Stimulated activated CD8-positive, alpha-beta memory T cell treated with anti-CD3 and anti-CD28 coated beads, Interleukin-7, amount 100 ng/mL, for 4 hours (primary cell): Measurements from ENCODE around the gene RGS10.

Experiments used
- DNase-seq, 2 donors: peaks; one replicate each; pipeline ENCODE4 v3.0.0-alpha.2; 2020; ENCODE audit warnings: low read depth in 2 of 2

The RGS10 gene

DNA sequence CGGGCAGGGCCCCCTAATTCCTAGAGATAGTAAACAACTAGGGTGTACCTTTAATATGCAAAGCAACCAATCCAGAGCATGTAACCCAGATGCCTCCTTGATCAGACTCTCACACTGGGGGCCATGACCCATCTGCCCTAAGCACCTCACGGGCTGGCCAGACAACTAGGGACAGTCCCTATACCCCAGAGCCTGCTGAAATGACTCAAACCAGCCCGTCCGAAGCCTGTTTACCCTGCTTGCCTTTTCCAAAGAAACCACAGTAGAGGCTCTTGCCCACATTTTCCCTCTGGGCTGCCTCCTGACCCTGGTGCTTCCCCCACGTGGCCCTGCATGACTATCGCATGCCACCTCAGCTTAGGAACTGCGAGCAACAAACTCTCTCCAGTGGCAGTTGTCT lies 46.2 kb downstream of the RGS10 start:
- DNase-seq, result no peak

DNA sequence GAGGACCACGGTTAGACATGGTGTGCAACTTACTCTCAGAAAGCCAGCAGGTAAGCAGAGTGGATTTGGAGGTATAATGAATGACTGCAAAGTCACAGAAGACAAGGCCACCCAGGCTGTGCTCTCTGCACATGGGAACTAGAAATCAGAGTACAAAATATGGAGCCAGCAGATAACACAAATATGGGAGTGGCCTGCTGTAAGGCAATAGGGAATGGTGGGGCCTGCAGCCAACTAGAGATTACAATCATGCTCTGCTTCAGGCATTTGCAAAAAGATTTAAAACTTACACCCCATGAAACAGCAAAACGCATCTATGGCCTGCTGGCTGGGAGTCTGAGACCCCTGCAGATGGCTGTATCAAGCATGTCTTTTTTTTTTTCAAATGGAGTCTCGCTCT lies 47.0 kb downstream of the RGS10 start:
- DNase-seq, result no peak

DNA sequence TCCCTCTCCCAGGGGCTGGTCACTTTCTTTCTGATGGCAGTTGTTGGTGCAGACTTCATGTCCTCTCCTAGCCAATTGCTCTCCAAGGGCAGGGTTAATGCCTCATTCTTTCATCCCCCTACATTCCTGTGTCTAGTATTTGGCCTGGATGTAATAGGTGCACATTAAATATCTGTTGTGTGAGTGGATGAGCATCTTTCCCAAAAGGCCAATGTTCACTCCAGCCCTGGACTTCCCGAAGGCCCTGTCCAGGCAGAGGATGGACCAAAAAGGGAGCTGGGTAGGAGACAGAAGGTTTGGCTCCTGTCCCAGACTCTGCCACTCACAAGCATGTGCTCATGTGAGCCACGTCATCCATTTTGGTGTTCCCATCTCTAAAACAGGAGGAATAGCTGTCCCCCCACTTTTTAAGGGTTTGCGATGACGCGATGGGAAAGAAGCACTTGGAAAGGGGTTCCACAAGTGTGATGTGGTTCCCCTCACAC lies 47.5 kb downstream of the RGS10 start:
- DNase-seq, result no peak

DNA sequence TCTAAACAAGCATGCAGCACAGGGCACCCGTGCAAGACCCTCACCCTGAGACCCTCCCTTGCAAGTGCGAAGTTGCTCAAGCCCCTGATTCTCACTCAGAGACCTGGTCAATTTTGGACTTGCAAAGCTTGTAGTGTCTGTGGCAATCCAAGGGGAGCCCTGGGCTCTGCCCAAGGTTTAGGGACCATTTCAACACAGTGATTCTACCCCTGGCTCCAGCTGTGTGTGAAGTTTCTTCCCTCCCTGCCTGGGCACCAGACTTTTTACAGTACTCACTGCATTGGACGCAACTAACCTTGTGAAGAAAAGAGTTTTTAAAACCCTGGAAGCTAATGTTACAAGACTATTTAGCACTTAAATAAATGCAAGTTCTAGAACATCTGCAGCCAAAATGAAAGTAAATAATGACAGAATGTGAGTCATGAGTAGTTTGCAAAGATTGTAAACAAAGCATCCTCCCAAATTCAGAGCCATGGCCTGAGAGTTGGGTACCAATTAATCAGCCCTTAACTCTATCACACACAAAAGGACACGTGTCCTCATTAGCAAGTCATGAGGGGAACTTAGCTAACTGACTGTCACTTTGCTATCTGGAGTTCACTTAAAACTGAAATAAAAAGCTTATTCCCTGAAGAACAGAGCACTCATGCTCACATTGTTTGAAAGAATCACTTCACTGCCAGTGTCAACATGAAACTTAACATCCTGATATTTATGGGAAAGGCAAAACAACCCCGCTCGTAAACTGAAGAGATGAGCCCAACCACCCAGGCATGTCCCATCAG lies 48.1 kb downstream of the RGS10 start:
- no peak for DNase-seq

DNA sequence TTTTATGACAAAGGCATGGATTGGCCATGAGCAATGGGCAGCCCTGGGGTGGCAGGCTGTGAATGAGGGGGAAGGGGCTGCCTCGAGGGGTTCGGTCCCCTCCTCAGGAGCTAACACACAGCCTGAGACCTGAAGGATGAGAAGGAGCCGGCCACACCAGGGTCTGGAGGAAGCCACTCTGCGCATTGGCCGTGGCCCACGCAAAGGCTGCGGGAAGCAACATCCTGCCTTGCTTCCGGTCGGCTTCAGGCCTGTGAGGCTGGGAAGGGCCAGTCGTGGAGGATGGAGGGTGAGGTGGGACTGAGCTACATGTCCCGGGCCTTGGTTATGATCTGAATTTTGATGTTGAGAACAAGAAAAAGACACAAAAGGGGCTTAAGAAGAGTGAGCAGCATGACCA lies 49.4 kb downstream of the RGS10 start:
- no peak for DNase-seq

DNA sequence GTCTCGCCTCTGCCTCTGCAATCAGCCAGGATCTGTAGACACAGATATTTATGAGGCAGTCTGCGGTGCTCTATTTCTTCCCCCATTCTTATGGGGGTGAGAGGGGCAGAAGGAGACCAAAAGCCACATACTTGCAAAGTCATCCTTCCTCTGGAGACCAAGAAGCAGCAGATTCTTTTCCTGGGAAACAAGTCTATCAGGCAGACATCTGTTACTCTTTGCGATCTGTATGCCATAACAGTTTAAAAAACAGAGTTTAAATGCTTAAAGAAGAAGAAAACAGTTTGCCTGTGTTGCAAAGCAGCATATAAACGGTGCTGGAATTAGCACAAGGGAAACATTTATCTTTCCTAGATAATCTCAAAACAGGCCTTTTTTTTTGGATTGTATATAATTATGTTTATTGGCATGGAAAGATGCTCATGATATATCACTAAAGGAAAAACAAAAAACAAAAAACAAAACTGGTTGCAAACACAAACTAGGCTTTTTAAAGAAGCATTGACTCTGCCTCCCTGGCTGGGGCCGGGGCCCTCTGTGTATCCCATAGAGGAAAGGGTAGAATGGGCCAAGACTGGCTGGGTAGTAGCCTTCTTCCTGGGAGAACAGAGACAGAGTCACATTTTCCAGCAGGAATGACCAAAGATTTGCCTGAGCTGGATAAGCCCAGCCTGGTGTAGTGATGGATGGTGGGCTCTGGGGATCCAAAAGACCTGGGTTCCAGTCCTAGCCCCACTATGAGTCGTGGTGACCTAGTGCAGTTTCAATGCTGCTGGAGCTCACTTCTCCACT lies 50.4 kb downstream of the RGS10 start:
- DNase-seq, result no peak

DNA sequence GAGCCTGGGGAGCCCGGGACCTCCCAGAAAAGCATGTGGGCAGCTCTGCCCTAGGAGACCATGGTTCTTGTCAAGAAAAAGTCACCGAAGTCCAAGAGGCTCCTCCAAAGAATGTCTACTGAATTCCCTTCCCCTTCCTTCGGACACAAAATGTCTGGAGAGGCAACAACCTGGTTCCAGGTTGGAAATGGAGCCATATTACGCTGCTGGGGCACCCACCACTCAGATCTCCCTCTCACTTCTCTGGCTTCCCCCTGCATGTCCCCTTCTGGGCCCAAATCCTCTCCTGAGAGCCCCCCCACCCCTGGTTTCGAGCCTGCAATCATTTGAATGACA lies 52.6 kb downstream of the RGS10 start:
- DNase-seq, result no peak

DNA sequence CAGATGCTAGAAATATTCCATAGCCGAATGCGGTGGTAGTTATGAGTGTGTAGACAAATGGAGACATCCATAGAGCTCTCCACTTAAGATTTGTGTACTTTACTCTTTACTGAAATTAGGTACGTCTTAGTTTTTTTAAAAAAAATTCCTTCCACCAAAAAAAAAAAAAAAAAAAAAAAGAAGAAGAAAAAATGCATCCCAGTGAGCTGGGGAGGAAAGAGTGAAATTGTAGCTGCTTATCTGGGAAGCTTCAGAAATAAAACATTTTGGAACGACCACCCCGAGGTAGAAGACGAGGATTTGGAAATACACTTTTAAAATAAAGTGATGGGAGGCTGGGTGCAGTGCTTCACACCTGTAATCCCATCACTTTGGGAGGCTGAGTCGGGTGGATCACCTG lies 53.8 kb downstream of the RGS10 start:
- DNase-seq, result no peak

DNA sequence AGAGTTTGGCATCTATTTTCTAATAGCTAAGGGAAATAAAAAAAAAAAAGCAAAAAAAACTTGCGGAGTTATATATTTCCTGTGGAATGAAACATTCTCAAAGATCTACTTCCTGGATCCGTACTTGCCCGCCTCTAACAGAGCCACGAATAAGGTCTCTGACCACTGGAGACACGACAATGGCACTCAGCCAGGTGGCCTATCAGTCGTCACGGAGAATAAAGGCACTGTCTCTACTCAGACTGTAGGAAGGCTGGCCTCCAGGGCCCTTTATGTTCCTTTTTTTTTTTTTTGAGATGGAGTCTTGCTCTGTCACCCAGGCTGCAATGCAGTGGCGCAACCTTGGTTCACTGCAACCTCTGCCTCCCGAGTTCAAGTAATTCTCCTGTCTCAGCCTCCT lies 58.7 kb downstream of the RGS10 start:
- no peak for DNase-seq

DNA sequence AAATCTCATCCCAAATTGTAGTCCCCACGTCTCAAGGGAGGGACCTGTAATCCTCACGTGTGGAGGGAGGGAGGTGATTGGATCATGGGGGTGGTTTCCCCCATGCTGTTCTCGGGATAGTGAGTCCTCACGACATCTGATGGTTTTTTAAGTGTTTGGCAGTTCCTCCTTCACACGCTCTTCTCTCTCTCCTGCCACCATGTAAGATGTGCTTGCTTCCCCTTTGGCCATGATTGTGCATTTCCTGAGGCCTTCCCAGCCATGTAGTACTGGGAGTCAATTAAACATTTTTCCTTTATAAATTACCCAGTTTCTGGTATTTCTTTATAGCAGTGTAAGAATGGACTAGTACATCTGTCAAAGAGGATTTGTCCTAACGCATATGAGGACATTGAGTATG lies 59.5 kb downstream of the RGS10 start:
- DNase-seq, result no peak

DNA sequence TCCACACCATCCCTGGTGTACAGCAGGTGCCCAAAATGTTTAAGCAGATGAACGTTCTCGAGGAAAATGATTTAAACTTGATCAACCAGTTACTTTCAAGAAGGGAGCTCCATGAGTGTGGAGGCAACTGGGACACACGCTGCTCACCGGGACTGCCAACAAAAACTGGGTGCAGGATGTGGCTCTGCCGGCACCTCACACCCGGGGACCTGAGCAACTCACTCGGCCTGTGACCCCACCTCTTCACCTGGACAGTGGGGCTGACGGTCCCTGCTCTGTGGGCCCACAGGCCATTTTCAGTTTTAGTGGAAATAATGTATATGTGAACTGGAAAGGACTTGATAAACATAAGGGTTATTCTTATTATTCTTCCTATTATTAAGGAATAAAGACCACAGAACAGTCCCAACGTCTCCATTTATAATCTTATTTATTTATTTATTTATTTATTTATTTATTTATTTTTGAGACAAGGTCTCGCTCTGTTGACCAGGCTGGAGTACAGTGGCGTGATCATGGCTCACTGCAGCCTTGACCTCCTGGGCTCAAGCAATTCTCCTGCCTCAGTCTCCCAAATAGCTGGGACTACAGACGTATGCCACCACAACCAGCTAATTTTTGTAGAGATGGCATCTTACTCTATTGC lies 60.6 kb downstream of the RGS10 start:
- DNase-seq, result no peak

DNA sequence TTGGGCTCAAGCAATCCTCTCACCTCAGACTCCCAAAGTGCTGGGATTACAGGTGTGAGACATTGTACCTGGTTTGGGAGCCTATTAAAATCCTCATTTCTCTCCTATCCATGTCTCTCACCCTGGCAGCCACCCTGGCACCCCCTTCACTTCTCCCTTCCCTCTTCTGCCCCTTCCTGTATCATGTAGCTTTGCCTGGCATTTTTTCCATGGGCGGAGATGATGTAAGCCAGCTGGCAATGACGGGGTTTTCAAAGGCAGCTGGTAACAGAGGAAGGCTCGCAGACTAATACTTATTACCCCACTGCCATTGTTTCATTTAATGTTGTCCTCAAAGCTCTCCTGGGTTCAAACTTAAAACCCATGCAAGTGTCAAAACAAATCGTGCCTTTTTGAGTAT lies 61.9 kb downstream of the RGS10 start:
- DNase-seq, result no peak

DNA sequence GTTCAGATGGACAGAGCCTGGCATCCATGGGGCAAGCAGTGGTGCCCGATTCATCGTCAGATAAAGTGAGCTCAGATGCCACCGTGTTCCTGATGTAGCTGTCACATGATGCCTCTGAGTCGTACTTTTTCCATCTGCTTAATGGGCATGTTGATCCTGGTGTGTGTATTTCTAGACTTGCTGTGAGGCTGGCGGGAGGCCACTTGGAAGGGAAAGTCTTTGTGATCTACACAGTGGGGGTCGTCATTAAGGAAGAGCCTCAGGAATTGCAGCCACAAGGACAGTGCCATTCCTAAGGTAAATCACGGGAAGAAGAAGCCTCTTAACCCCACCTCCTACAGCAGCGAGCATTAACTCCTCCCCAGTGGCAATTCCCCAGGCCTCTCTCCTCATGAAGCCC lies 63.0 kb downstream of the RGS10 start:
- DNase-seq, result no peak

DNA sequence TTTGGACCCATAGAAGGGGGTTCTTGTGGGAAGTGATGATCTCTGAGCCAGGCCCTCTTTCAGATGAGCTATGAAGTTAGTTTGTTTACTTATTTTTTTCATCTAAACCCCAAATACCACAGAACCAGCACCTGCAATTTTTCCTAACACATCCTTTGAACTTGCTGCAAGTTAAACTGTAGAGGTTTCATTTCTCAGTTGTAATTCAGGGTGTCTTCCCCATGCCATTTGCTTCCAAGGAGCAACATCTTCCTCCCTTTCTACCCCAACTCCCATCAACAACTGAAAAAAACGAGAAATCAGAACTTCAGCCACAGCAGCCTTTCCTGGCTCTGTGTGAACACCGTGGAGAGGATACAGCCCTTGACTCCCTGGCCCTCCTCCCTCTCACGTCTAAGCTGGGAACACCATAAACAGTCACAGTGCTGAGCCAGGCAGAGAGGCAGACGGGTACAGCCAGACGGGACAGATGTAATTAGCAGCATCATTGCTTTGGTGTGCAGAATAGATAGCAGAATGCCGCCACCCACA lies 63.6 kb downstream of the RGS10 start:
- no peak for DNase-seq

DNA sequence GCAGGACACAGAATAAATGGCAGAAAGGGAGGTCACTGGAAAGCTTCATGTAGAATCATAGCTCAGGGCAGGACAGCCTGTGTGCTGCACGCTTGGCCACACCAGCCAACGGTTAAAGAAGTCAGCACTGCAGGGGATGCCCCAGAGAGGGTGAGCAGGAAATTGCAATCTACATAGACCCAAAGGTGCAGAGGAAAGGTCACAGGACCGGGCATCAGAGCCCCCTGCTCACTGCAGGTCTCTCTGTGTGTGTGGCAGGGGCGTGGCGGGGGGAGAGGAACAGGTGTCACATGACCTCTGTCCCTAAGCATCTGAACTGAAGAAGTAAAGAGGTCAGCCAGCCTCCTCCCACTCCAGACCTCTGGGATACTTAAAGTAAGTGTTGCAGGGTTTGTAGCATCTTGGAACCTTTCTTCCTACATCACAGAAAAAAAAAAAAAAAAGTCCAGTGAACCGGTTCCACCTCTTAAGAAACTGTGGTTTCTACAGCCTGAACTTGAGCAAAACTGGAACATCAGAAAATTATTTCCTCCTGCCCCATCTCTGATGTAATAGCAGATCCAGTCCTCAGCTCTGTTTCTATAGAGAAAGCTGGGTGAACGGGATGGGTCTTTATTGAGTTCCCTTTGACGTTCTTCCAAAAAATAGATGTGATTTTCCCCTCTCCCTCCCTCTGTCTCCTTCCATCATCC lies 64.3 kb downstream of the RGS10 start:
- DNase-seq, result no peak

DNA sequence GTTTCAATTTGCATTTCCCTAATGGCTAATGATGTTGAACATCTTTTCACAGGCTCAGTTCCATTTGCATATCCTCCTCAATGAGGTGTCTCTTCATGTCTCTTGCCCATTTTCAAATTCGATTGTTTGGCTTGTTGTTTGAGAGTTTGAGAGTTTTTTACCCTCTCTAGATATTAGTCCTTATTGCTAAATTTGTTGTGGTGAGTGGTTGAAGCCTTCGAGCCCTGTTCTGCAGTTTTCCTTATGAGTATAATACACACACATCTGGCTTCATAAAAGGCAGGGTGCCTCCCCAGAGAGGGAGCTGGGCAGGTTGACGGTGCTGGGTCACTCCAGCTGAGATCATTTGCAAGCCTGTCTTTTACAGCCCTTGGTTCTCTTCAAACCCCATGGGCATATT lies 65.1 kb downstream of the RGS10 start:
- no peak for DNase-seq

DNA sequence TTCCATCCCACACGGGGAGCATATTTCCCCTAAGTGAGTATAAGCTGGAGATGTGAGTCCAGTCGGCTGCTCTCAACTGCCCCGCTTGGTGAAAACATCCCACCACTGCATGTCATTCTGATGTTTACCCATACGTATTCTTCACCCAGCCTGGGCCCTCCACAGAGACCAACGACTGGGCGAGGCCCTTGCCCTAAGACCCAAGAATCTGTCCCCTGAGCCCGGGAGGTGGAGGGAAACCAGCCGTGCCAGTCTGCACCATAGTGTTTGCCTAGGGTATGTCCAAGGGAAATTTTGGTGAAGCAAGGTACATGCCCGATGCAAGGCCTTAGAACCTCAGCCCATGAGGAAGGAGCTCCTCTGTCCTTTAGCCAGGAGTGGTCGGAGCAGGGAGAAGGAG lies 67.9 kb downstream of the RGS10 start:
- no peak for DNase-seq

DNA sequence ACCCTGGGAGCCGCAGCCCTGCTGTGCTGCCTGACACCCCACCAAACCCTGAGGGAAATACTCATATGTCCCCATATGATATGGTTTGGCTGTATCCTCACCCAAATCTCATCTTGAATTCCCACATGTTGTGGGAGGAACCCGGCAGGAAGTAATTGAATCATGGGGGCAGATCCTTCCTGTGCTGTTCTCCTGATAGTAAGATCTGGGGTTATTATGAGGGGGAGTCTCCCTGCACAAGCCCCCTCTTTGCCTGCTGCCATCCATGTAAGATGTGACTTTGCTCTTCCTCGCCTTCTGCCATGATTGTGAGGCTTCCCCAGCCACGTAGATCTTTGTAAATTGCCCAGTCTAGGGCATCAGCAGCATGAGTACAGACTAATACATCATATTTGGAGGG lies 68.7 kb downstream of the RGS10 start:
- no peak for DNase-seq

DNA sequence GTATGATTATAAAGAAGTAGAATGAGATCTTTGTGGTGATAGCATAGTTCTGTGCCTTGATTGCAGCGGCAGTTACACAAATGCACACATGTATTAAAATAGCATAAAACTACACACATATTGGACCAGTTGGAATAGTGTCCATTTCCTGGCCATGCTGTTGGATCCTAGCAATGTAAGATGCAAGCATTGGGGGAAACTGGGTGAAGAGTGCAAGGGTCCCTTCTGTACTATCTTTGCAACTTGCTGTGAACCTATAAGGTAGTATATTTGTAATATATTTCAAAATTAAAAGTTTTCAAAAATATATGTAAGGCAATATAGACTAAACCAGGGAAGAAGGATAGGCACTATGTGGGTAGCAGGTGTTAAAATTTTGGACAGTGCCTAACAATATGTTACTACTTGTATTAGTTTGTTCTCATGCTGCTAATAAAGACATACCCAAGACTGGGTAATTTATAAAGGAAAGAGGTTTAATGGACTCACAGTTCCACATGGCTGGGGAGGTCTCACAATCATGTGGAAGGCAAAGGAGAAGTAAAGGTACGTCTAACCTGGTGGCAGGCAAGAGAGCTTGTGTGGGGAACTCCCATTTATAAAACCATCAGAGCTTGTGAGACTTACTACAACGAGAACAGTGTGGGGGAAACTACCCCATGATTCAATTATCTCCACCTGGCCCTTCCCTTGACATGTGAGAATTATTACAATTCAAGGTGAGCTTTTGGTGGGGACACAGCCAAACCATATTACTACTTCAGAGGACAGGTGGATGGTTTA lies 71.4 kb downstream of the RGS10 start:
- DNase-seq, result no peak

DNA sequence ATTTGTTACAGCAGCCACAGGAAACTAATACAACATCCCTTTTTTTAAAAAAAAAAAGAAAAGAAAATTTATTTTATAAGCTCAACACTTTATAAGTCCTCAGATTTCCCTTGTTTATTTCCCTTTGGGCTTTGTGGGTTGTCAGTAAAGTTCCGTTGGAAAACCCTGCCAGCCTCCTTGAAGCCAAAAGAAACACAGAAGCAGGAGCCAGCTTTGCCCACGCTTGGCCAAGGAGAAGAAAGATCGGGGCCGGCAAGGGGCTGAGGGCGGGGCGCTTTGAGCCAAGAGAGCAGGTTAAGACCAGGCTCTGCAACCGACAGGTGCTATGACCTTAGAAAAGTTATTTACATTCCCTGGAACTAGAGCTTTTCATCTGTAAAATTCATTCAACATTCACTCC lies 72.7 kb downstream of the RGS10 start:
- DNase-seq, result no peak

DNA sequence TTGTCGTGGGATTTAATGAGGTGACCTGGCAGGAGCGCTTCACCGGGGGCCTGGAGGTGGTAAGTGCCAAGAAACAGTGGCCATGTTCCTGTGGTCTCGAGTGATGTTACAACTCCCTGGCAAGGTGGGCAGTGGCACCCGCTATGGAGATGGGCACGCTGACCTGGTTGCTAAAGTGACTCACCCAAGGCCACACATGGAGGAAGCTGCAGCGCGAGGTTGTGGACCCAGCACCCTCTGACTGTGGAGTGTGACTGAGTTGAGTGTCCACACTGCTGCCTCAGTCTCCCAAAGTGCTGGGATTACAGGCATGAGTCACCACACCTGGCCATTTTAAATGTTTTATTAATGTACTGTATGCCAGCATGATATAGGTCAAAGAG lies 73.2 kb downstream of the RGS10 start:
- DNase-seq, result no peak
